MM.1S (cell line): Measurements from ENCODE around the gene RNGTT.

ENCODE experiments used
- CTCF ChIP-seq: fragments of 300-600 bp; sonication (generic); IDR thresholded peaks from 2 replicates; pipeline ENCODE4 v1.5.1; 2016; ENCODE audit warnings: antibody characterized with exemption, low read length, mixed read lengths
- EZH2 ChIP-seq: fragments of 300-600 bp; sonication (generic); optimal IDR thresholded peaks from 2 replicates; pipeline ENCODE3; 2017; ENCODE audit warnings: low read depth, mild to moderate bottlenecking, antibody characterized with exemption, low read length, mixed read lengths

DNA sequence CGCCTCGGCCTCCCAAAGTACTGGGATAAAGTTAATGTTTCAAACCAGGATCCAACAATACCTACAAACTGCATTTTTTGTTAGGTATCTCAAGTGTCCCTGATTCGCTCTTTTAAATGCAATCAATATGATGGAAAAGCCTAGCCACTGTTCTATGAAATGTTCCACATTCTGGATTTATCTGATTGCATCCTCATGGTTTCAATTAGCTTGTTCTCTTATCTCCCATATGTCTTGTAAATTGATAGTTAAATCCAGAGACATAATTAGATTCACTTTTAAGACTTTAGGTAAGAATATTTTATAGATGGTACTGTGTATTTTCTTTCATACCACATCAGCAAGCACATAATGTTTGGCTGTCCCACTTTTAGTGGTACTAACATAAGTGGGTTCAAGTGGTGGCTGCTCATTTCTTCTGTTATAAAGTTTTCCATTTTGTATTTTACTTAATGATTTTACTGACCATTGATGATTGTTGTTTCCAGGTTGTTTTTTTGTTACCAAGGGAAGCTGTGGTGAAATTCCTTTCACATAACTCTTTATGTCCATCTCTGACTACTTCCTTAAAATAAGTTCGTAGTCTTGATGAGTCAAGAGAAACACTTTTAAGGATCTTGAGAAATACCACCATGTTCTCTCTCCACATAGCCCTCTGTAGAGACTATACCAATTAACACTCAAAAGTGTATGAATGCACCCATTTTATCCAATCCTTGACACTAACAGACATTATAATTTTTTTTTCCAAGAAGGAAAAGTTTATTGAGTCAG is 40.5 kb downstream of the RNGTT start:
- no peak for TF ChIP-seq EZH2
- no peak for TF ChIP-seq CTCF
